ENCODE results near the gene NEDD4L.

Gene NEDD4L

DNA sequence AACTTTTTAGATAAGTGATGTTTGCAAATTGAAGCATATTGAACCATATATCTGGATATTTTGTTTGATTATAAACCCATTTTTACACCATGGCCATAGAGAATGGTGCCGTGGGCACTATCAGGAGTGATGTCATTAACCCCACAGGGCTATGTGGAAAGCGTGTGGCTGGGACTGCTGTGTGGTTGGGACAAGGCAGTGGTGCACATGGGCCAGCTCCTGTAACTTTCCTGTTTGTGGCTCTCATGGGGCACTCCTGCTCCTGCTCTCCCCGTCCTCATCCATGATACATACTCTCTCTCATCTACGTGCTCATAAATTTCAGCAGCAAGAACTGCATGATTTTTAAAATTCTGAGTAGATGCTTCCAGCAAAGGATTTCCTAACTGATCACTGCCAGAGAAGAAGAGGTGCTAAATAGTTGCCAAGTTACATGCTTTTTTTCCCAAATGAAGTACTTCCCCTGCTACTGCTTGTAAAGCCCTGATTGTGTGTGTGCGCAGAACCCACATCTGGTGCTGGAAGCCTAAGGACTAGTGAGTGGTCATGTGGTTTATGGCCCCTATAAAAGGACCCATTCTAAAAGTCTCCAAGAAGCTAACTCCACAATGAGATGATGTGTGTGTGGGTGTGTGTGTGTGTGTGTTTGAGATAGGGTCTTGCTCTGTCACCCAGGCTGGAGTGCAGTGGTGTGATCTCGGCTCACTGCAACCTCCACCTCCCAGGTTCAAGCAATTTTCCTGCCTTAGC lies 240.8 kb downstream of the NEDD4L start:
- TF ChIP-seq CTCF (IDR thresholded peaks at IDR 0.05; ENCODE audit: low read depth, low read length, missing control alignments): no peak
- DNase-seq (ENCODE audit: low read depth): no peak
- no peak overlapping the region for H3K4me3 ChIP-seq (ENCODE audit: low read depth, low read length)

- no peak overlapping the region for H3K4me3 ChIP-seq (ENCODE audit: low read depth, low read length)
- TF ChIP-seq CTCF (IDR thresholded peaks at IDR 0.05; ENCODE audit: low read depth, low read length, missing control alignments): no peak
- DNase-seq (ENCODE audit: low read depth): no peak
These were observed 241.6 kb downstream of the NEDD4L start for GRCh38 chr18:58285449-58286130.

- no peak for TF ChIP-seq CTCF (IDR thresholded peaks at IDR 0.05; ENCODE audit: low read depth, low read length, missing control alignments)
- no peak overlapping the region for H3K4me3 ChIP-seq (ENCODE audit: low read depth, low read length)
- DNase-seq (ENCODE audit: low read depth): no peak
These were observed 242.8 kb downstream of the NEDD4L start for GRCh38 chr18:58286632-58287352.

GRCh38 chr18:58287353-58288274 lies 243.6 kb downstream of the NEDD4L start:
- no peak overlapping the region for H3K4me3 ChIP-seq (ENCODE audit: low read depth, low read length)
- DNase-seq (ENCODE audit: low read depth): no peak
- no peak for TF ChIP-seq CTCF (IDR thresholded peaks at IDR 0.05; ENCODE audit: low read depth, low read length, missing control alignments)

DNA sequence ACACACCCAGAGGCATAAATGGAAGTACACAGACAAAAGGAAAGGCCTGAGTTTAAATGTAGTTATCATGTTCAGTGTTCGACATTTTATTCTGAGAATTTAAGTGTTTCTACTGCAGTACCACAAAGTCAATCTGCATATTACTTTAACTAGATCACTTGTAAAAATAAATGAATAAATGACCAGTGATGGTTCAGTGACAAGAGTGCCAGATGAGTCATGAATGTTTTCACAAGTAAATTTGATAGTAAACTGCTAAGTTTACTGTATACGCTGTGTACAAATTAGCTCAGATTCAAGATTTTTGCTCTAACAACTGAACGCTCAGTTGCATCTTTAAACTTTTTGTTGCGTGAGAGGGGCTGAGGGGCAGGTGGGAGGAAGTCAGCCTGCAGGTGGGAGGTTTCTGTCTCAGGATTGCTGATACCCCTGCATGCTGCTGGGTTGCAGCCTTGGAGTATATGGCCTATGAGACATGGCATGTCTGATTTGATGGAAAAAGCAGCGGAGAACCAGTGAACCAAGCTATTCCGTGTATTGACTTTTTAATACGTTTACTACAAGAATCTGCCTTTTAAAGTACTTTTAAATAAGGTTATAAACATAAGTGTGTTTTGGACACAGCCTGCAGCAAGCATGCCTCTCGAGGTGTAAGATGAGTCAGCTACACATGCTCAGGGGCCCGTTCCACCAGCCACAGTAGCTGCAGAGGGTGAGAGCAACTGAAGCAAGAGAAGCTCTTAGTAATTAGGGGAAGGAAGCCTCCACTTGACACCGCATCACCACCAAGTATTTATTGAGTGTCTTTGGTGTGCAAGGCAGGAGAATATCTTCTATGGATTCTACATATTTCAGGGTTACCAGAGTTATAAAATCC lies 245.1 kb downstream of the NEDD4L start:
- no peak for TF ChIP-seq CTCF (IDR thresholded peaks at IDR 0.05; ENCODE audit: low read depth, low read length, missing control alignments)
- peak; percentile 78 for DNase-seq (ENCODE audit: low read depth)
- H3K4me3 ChIP-seq (ENCODE audit: low read depth, low read length): no peak overlapping the region
